8988T (cell line): ENCODE results near the gene USP6NL.

Source experiments
- DNase-seq: peaks from one replicate; pipeline ENCODE4 v3.0.0; 2011

The USP6NL gene

GRCh38 chr10:11472158-11472753 lies 139.2 kb downstream of the USP6NL start:
- no peak for DNase-seq

- DNase-seq, result no peak
Observed at GRCh38 chr10:11469575-11470391, 141.7 kb downstream of the USP6NL start.

GRCh38 chr10:11468126-11468742 lies 143.2 kb downstream of the USP6NL start:
- DNase-seq, result no peak

- no peak for DNase-seq
Observed at GRCh38 chr10:11465406-11465805, 146.0 kb downstream of the USP6NL start.

- DNase-seq, result no peak
Observed at GRCh38 chr10:11463111-11463510, 148.3 kb downstream of the USP6NL start.

GRCh38 chr10:11462071-11462470 lies 149.4 kb downstream of the USP6NL start:
- DNase-seq, result no peak

GRCh38 chr10:11457336-11457735 lies 154.1 kb downstream of the USP6NL start:
- no peak for DNase-seq

- no peak for DNase-seq
Observed at GRCh38 chr10:11454958-11455566, 156.4 kb downstream of the USP6NL start.

GRCh38 chr10:11454160-11454559 lies 157.3 kb downstream of the USP6NL start:
- no peak for DNase-seq

GRCh38 chr10:11451640-11452260 lies 159.7 kb downstream of the USP6NL start:
- DNase-seq, result no peak

- no peak for DNase-seq
Observed at GRCh38 chr10:11450427-11450826, 161.0 kb downstream of the USP6NL start.

- DNase-seq, result no peak
Observed at GRCh38 chr10:11449761-11450160, 161.7 kb downstream of the USP6NL start.

GRCh38 chr10:11448545-11449244 lies 162.8 kb downstream of the USP6NL start:
- no peak for DNase-seq

GRCh38 chr10:11448190-11448544 lies 163.3 kb downstream of the USP6NL start:
- DNase-seq, result no peak

GRCh38 chr10:11447586-11447985 lies 163.9 kb downstream of the USP6NL start:
- DNase-seq, result no peak

GRCh38 chr10:11446864-11447263 lies 164.6 kb downstream of the USP6NL start:
- DNase-seq, result no peak

GRCh38 chr10:11446133-11446532 lies 165.3 kb downstream of the USP6NL start:
- DNase-seq, result no peak

- no peak for DNase-seq
Observed at GRCh38 chr10:11444531-11445228, 166.8 kb downstream of the USP6NL start.

GRCh38 chr10:11444155-11444530 lies 167.3 kb downstream of the USP6NL start:
- DNase-seq, result no peak

- no peak for DNase-seq
Observed at GRCh38 chr10:11443468-11444154, 167.8 kb downstream of the USP6NL start.

- no peak for DNase-seq
Observed at GRCh38 chr10:11442001-11442773, 169.3 kb downstream of the USP6NL start.
